Raji (cell line): Measurements from ENCODE around the gene STUB1.
A peak's percentile ranks its signal among the peaks of the same experiment; 100 is the strongest.

Experiments
- POLR2A ChIP-seq: IDR thresholded peaks from 2 replicates; pipeline ENCODE4 v1.6.1; 2011; ENCODE audit warnings: low read depth, low read length, control low read depth; ENCODE audit not compliant: insufficient read depth

The STUB1 gene

DNA sequence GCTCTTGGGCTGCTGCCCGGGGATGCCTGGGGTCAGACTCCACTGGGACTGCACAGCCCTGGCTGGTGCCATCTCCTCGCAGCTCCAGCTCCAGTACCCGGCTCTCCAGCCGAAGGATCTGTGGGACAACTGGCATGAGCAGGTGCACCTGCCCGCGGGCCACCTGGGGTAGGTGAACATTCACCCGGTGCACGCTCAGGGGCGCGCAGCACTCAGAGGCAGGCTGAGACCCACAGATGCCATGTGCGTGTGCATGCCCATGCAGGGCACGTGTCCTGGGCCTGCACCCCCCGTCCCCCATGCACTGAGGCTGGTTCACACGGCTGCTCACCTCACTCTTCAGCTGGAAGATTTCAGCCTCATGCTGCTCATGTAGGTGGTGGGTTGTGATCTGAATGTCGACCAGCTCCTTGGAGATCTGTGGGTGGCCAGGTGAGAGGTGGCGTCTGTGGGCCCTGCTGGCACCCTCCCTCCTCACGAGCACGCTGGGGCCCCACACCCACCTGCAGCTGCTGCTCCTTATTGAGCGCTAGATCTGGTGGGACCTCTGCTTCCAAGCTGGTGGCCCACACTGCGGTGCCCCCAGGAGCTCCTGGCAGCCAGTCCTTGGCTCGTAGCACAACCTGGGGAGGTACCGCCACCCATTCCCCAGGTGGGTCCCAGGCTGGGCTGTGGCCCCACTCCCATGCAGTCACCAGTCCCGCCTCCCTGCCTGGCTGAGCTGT lies 45.4 kb downstream of the STUB1 start:
- peak; percentile 7; the same call in 1 of the 2 replicates for TF ChIP-seq POLR2A

DNA sequence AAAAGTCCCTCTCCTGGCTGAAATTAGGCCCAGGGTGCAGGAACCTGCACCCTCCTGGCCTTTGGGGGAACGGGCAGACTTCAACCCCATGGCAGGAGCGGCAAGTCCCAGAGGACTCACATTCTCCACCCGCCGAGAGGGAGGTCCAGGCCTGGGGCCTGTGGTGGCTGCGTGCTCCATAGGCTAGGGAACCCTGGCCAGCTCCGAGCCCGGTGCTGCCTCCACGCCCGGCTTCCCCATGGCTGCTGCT lies 45.9 kb downstream of the STUB1 start:
- TF ChIP-seq POLR2A, result no peak

DNA sequence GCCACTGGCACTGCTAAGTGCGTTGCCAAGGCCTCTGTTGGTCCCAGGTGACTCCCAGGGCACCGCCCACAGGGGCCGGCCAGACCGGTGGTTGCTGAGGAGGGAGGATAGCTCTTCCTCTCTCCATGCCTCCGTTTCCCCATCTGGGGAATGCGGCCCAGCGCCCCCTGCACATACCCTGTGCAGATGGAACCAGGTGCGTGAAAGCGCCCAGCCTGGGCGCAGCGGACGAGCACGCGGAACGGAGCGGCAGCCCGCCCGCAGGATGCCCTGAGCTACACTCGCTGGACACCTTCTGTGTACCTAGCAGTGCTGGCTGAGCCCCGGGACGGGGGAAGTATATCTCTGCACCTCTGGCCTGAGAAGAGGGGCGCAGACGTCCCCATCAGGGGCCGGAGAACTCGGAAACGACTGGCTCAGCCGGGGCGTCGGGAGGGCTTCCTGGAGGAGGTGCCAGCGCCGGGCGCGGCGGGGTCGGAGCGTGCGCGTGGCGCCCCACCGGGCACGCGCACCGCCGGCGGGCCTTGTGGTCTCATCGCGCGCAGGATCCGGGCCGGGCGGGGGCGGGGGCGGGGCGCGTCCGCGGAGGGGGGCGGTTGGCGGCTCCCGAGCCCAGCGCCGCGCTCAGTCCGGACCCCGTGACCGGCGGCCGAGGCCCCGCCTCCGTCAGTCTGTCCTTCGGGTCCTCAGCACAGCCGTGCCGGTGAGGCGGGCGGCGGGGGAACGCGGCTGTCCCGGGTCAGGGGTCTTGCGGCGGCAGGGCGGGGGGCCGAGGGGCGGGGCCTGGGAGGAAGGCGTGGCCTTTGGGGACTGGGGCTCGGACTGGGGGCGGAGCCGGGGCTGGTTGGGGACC lies 46.5 kb downstream of the STUB1 start, which contains the start of the genes CCDC78 and HAGHL:
Gene CCDC78 (minus strand): TSS at position 6 of the 853 bp plus-strand sequence. CDS start 76 bp downstream, outside the sequence.
Gene HAGHL (plus strand): TSS at position 669 of the 853 bp plus-strand sequence. CDS start 404 bp downstream, outside the sequence.
- TF ChIP-seq POLR2A, result peak; percentile 50

DNA sequence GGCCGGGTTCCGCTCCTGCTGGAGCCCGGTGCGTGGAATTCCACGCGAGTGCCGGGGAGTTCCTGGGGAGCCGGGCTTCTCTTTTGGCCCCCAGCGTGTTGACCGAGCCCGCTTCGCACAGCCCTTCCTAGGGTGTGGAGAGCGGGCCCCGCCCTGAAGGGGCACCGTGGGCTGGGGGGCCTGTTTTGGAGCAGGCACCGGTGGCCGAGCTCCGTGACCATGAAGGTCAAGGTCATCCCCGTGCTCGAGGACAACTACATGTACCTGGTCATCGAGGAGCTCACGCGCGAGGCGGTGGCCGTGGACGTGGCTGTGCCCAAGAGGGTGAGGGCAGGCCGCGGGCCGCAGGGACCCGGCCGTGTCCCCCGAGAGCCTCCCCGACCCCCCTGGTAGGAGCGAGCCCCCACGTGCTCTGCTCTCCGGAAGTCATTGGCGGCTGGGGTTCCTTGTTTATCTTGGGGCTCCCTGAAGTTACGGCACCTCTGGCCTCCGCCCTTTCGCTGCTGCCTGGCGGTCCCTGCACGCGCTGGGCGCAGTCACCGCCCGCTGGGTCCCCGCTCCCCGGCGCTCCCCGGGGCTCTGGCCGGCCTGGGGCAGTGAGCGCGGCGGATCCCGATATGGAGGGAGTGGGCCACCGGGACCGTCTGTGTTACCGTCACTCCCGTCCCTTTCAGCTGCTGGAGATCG lies 47.2 kb downstream of the STUB1 start:
- peak; percentile 78 for TF ChIP-seq POLR2A

DNA sequence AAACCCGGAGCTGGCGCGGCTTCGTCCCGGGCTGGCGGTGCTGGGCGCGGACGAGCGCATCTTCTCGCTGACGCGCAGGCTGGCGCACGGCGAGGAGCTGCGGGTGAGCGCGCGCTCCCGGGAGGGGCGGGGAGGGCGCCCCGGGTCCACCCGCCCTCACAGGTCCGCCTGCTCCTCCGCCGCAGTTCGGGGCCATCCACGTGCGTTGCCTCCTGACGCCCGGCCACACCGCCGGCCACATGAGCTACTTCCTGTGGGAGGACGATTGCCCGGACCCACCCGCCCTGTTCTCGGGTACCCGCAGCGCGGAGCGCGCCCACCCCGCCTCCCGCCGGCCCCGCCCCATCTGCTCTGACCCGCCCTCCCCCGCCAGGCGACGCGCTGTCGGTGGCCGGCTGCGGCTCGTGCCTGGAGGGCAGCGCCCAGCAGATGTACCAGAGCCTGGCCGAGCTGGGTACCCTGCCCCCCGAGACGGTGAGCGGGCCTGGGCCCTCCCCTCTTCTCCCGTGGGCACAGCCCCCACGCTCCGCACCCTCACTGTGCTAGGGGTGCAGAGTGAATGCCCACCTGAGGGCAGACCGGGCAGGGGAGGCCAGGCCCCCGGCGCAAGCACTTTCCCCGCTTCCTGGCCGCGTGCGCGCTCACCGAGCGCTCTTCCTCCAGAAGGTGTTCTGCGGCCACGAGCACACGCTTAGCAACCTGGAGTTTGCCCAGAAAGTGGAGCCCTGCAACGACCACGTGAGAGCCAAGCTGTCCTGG lies 48.1 kb downstream of the STUB1 start:
- peak; percentile 82 for TF ChIP-seq POLR2A

DNA sequence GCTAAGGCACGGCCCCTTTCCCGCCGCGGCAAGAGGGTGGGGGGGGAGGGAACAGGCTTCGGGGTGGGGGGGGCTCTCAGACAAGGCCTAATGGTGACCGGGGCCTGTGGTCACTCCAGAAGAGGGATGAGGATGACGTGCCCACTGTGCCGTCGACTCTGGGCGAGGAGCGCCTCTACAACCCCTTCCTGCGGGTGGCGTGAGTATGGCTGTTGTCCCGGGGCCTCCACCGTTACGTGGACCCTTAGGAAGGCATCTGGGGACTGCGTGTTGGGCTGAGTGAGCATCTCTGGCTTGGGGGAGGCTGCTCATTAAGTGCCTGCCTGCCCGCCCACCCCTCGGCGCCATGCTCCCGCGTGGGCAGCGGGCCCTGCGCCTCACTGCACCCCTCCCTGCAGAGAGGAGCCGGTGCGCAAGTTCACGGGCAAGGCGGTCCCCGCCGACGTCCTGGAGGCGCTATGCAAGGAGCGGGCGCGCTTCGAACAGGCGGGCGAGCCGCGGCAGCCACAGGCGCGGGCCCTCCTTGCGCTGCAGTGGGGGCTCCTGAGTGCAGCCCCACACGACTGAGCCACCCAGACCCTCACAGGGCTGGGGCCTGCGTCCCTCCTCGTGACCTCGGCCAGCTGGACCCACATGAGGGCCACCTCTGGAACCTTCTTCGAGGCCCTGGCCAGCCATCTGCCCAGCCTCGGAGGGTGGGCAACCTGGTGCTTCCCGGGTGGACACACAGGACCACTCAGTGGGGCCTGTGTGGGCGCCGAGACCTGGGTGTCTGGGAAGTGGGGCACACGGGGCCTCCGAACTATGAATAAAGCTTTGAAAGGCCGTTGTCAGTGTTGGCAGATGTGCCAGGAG lies 48.9 kb downstream of the STUB1 start:
- peak; percentile 13; the same call in 1 of the 2 replicates for TF ChIP-seq POLR2A

DNA sequence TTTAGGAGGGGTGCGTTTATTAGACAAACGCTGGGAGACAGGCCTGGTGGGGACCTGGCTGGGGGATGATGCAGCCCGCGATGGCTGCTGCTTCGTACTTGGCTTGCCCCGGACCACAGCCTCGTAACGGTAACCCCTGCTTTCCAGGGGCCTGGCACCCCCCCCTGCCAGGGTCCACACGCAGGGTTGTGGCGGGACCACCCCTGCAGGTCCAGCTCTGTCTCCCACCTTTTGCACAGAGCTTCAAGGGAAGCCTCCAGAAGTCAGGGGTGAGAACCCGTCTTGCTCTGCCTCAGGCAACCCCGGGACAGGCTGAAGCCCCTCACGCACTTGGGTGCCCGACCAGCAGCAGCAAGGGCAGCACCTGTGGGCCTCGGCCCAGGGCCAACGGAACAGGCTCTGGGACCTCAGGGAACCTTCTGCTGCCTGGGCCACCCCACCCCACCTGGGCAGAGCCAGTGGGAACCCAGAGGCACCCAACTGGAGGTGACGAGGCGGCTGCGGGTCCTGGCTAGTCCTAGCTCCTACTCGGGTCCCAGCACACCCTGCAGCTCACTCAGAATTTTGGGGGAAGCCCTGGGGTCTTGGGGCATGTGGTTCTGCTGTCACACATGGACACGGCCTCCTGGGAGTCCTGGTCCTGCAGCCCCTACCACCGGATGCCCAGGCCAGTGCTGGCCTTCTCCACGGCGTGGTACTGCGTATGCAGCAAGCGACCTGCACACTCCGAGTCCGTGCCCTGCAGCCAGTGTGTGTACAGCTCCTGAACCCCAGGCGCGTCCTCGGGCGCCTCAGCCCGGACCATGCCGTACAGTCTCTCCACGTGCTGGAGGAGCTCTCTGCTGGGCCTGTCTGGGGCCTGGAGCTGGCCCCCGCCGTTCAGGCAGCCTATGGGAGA lies 49.8 kb downstream of the STUB1 start:
- peak; percentile 11; the same call in 1 of the 2 replicates for TF ChIP-seq POLR2A

DNA sequence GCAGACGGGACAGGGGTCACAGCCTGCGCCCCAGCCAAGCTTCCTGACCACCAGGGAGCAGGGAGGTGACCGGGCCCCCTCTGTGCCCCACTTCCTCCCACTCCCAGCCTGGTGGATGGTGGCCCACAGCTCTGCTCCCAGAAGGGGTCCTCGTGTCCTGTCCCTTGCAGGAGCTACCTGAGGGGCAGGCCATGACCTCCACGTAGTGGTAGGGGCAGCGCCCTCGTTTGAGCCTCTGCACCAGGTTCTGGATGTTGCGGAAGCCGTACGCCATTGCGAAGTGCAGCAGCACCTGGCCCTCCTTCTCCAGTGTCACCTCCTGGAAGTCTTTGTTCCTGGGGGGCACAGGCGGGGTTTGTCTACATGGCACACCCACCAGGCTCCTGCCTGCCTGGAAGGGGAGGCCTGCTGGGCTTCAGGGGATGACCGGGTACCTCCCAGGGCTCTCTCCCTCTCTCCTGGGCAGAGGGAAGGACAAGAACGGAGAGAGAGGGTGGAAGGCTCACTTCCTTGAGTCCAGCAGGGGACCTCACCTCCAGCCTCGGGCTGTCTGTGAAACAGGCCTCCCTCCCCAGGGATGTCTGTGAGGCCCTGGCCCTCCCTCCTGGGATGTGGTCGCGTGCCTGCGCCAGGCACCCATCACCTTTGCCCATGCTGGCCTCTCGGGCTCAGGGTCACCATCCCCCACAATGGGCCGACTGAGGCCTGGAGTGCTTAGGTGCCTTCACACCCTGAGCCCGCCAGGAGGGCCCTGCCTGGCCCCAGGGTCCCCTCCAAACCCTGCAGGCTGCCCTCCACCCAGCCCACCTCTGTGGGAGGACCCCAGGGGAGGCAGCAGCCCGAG lies 50.7 kb downstream of the STUB1 start:
- no peak for TF ChIP-seq POLR2A

DNA sequence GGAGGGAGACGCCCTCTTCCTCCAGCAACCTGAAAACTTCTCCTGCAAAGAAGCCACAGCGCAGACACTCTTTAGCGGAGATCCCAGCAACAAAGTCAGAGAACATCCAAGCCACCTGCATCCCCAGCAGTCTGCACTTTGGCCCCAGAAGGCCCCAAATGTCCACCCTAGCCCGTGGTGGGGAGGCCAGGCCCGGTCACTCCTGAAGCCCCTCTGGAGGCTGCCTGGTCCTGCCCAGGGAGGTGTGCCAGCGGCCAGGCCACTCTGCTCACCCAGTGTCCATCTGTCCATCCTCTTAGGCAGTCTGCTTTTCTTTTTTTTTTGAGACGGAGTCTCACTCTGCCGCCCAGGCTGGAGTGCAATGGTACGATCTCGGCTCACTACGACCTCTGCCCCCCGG lies 52.1 kb downstream of the STUB1 start:
- no peak for TF ChIP-seq POLR2A
